UCSD-AML1 (cell line): ENCODE results near the gene GGTA1.
"Not testable (repeated sequence)": the region's sequence is repeated elsewhere in the genome, so short reads cannot be mapped to it uniquely, and the experiment has no call there.

ENCODE experiments used
- DNase-seq: peaks from one replicate; lab custom pipeline; 2025; ENCODE audit not compliant: unreplicated experiment; lab: John Stamatoyannopoulos, UW

GGTA1 gene

GRCh38 chr9:121463026-121463807, 36.4 kb downstream of the GGTA1 start:
- peak; percentile 57 for DNase-seq

DNA sequence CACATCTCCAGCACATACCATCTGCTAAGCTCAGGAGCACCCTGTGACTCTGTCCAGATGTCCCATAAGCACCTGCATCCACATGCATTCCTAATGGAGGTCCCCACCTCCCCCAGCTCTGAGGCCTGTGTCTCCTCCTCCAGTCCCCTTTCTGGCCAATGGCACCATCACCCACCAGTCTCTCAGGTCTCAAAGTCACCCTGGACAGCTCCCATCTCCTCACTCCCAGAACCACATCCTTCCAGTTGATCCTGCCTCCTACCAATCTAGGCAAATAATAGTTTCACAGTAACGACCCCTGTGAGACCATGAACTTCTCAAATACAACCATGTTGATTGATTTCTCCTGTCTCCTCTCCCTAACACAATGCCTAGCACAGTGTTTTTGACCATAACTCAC, 40.1 kb downstream of the GGTA1 start:
- DNase-seq = no peak

DNA sequence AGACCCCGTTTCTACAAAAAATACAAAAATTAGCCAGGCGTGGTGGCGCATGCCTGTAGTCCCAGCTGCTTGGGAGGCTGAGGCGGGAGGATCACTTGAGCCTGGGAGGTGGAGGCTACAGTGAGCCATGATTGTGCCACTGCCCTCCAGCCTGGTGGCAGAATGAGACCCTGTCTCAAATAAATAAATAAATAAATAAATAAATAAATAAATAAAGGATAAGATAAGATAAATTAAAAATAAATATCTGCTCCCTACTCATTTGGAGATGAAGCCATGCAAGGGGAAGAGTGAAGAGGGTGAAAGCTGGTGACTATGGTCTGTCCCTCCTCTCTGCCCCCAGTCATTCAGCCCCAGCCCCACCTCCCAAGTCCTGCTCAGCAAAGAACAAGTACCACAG, 41.2 kb downstream of the GGTA1 start:
- not testable (repeated sequence) for DNase-seq

GRCh38 chr9:121455527-121456239, 44.0 kb downstream of the GGTA1 start:
- DNase-seq = no peak

DNA sequence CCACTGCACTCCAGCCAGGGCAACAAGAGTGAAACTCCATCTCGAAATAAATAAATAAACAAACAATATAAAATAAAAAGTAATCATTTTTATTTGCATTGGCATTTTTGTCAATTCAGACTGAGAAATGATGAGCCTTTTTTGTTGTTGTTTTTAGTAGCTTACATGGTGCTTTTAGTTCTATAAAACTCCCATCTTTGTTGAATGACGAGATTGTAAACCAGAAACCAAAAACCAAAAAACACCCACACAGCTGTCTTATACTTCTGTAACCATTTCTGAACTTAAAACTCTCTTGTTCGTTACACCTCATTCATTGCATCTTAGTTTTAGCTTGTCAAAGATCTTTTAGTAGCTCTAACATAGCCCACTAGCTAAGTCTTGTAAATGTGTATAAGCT, 44.7 kb downstream of the GGTA1 start:
- DNase-seq = no peak

- DNase-seq = no peak
Observed at GRCh38 chr9:121453232-121453892, 46.3 kb downstream of the GGTA1 start.

DNA sequence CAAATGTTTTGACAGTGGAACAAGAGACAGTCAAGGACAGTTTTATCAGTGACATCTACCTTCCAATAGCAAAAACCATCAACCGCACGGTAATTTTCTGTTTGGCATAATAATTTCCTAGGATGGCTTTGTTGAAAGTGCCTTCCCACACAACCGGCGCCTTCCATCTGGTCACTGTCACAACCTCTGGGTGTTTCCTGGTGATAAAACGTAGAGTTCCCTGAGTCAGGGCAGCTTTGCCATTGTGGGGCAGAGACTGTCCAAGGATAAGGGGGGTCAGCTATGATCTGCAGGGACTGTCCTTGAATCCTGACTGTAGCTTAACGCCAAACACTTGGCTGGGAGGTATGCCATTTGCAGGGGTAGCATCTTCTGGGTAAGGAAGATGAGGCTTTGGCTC, 47.6 kb downstream of the GGTA1 start:
- no peak for DNase-seq

DNA sequence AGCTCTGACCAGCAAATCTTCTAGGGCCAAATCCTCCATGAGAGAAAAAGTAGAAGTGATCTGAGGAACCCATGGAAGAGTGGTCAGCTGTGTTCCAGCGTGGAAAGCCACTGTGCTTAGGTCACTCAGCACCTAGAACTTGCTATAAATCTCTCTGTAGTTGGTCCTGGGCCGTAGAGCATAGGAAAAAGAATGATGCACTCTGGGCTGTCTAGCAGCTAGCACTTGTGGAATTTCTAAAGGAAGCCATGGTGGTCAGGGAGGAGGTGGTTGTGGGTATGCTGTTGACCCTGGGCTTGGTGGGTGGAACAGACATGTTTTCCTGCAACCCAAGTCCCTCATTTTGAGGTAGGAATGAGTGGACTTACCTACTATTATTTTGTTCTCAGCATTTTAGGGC, 48.1 kb downstream of the GGTA1 start:
- DNase-seq = no peak

- DNase-seq = no peak
Observed at GRCh38 chr9:121450241-121450640, 49.4 kb downstream of the GGTA1 start.

GRCh38 chr9:121449786-121450185, 49.9 kb downstream of the GGTA1 start:
- DNase-seq = no peak

DNA sequence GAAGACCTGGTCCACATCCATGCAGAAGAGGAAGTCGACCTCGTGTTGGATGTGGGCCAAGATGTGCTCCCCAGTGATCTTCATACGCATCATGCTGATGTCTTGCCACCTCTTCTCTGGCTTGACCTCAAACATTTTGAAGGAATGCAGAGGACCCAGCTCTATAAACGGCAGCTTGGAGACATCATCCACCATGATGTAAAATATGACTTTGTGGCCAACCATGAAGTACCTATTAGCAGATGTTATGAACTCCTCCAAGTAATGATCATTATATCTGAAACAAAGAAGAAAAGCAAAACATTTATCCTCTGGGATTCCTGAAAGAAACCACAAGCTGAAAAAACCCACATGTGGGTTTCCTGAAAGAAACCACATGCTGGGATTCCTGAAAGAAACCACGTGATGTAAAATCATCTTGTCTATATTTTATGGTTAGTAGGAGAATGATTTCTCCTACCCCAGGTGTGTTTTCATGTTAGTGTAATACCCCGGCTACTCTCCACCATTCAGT, 52.3 kb downstream of the GGTA1 start:
- no peak for DNase-seq

- peak; percentile 36 for DNase-seq
Observed at GRCh38 chr9:121445986-121446385, 53.7 kb downstream of the GGTA1 start.

DNA sequence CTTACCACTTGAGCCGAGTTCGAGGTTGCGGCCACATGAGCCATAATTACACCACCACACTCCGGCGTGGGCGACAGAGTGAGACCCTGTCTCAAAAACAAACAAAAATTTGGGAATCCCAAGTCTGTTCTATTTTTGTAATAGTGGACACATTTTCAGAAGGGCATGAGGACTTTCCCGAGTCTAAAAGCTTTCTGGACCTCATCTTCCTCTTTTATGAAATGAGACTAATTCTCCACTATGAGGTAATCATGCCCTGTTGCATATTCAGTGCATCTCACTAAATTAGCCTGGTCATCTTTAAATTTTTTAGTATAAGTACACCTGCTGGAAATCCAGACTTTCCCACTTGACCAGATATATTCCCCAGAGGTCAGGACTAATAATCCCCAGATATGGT, 55.7 kb downstream of the GGTA1 start:
- DNase-seq = no peak

GRCh38 chr9:121441165-121441564, 58.5 kb downstream of the GGTA1 start:
- no peak for DNase-seq

- no peak for DNase-seq
Observed at GRCh38 chr9:121439711-121440664, 59.7 kb downstream of the GGTA1 start.

DNA sequence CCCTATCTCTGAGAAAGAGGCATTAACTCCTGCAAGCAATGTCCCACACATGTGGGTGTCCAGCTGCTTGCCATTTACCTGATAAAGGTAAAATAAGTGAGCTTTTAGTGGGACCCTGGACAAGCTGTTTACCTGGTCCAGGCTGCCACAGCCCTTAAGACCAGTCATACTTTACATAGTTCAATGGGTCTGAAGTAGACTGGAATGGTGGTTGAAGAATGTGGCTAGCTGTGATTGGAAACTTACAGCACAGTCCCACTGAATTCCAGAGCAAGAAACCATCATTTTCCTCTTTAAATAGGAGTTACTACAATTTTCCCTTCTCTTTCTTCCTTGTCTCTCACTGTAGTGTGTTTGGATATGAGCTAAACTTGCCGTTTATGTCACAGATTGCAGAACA, 60.6 kb downstream of the GGTA1 start:
- no peak for DNase-seq

- DNase-seq = no peak
Observed at GRCh38 chr9:121437891-121438290, 61.8 kb downstream of the GGTA1 start.

GRCh38 chr9:121437046-121437445, 62.6 kb downstream of the GGTA1 start:
- not testable (repeated sequence) for DNase-seq

DNA sequence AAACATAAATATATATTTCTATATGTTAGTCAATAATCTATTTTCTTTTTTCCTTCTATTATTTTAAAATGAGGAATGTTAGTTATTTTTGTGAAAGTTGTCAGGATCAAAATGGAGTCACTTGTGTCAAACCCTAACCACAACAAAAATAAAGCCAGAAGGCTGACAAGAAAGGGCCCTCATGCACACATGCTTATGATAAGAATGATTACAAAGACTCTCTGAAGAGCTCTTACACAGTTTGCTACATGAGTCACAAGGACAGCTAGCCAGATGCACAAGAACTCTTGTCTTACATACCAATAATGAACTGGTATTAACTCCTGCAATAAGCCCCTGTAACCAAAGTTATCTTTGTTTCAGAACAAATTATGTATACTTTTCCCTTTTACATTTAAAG, 64.7 kb downstream of the GGTA1 start:
- DNase-seq = no peak

- no peak for DNase-seq
Observed at GRCh38 chr9:121427899-121428298, 71.7 kb downstream of the GGTA1 start.

GRCh38 chr9:121424024-121424432, 75.6 kb downstream of the GGTA1 start:
- no peak for DNase-seq
